Vagina (tissue), 2 donors: ENCODE measurements around the gene UMODL1.

ENCODE experiments used
- CTCF ChIP-seq, 3 experiments: fragments of 450-650 bp in 2 of 3; fragments of 200-600 bp in 1 of 3; sonication (generic) in 1 of 3; IDR thresholded peaks; one replicate each; pipeline ENCODE4 v1.5.1; 2017 to 2019; ENCODE audit warnings: antibody characterized with exemption in 3 of 3, mild to moderate bottlenecking in 2 of 3, moderate library complexity in 2 of 3
- POLR2A ChIP-seq, 2 donors: fragments of 450-650 bp; IDR thresholded peaks; one replicate each; pipeline ENCODE4 v1.6.1; 2017; ENCODE audit warnings: antibody characterized with exemption in 2 of 2, mild to moderate bottlenecking in 2 of 2, moderate library complexity in 2 of 2
- POLR2AphosphoS5 ChIP-seq, 2 donors: sonication (generic); formaldehyde crosslinking; IDR thresholded peaks; one replicate each; pipeline ENCODE4 v1.9.0; 2017; ENCODE audit warnings: antibody characterized with exemption in 2 of 2, mild to moderate bottlenecking in 2 of 2, low read depth in 1 of 2; ENCODE audit not compliant: insufficient read depth in 1 of 2

- TF ChIP-seq POLR2A (IDR thresholded peaks at IDR 0.05) (no peak), POLR2AphosphoS5 (IDR thresholded peaks at IDR 0.05; ENCODE audit: insufficient read depth in 1 of 2, low read depth in 1 of 2) (no peak), CTCF (IDR thresholded peaks at IDR 0.05) (no peak)
These were observed 17.5 kb downstream of the UMODL1 start for GRCh38 chr21:42088658-42089057.
